Measurements from ENCODE around the gene AFM. TPM values are rescaled to one million over a fixed set of nuclear protein-coding genes. Genes with fewer than 3 reads are reported as not detected.

The AFM gene
- total RNA-seq, 1 experiment from 2014 or later = 2.5 TPM

GRCh38 chr4:73501664-73502265 is 20.2 kb downstream of the AFM start:
- no peaks in the 10 kb centered on the region for H3K9me3 ChIP-seq
- DNase-seq = no peak
- POLR2A ChIA-PET = no interaction called here
- Mint-ChIP-seq H3K9me3 (ENCODE audit: unreplicated experiment) (no peaks in the 10 kb centered on the region), H3K27ac (ENCODE audit: unreplicated experiment) (no peak overlapping the region), H3K4me1 (ENCODE audit: low read depth, unreplicated experiment) (peaks cover 9% of the 10 kb centered on the region), H3K27me3 (ENCODE audit: insufficient read depth, unreplicated experiment) (no peaks in the 10 kb centered on the region), H3K36me3 (ENCODE audit: insufficient read depth, unreplicated experiment) (no peaks in the 10 kb centered on the region), H3K4me3 (ENCODE audit: unreplicated experiment) (no peak overlapping the region)
- intact Hi-C loops (cut with micrococcal nuclease; ENCODE audit: unreplicated experiment) = no loop called here
- H3K27me3 ChIP-seq (replicated peaks; ENCODE audit: control insufficient read depth, insufficient read depth, low read length) = no peaks in the 10 kb centered on the region
- no peaks in the 10 kb centered on the region for H3K4me1 ChIP-seq
- no peak overlapping the region for H3K4me3 ChIP-seq (ENCODE audit: low read depth, low read length)
- H3K36me3 ChIP-seq (ENCODE audit: control insufficient read depth, insufficient read depth, low read length) = no peaks in the 10 kb centered on the region
- CTCF ChIA-PET = no interaction called here
- BruUV-seq (replicated peaks) = no TSS peak
- TF ChIP-seq CTCF (IDR thresholded peaks at IDR 0.05; ENCODE audit: insufficient read depth in 1 of 2, low read depth in 1 of 2, low read length in 1 of 2, severe bottlenecking in 1 of 2, unreplicated experiment in 1 of 2) = no peak

GRCh38 chr4:73505567-73505966 is 24.0 kb downstream of the AFM start:
- no peaks in the 10 kb centered on the region for H3K9me3 Mint-ChIP-seq (ENCODE audit: unreplicated experiment)
- TF ChIP-seq CTCF (IDR thresholded peaks at IDR 0.05; ENCODE audit: insufficient read depth in 1 of 2, low read depth in 1 of 2, low read length in 1 of 2, severe bottlenecking in 1 of 2, unreplicated experiment in 1 of 2) = no peak
- Histone ChIP-seq H3K27me3 (replicated peaks; ENCODE audit: control insufficient read depth, insufficient read depth, low read length) (no peaks in the 10 kb centered on the region), H3K36me3 (ENCODE audit: control insufficient read depth, insufficient read depth, low read length) (no peaks in the 10 kb centered on the region), H3K4me1 (no peaks in the 10 kb centered on the region), H3K4me3 (ENCODE audit: low read depth, low read length) (no peak overlapping the region), H3K9me3 (no peaks in the 10 kb centered on the region)
- ChIA-PET POLR2A (no interaction called here), CTCF (no interaction called here)
- intact Hi-C loops (cut with micrococcal nuclease; ENCODE audit: unreplicated experiment) = no loop called here
- no peaks in the 10 kb centered on the region for H3K4me1 Mint-ChIP-seq (ENCODE audit: low read depth, unreplicated experiment)
- H3K36me3 Mint-ChIP-seq (ENCODE audit: insufficient read depth, unreplicated experiment) = no peaks in the 10 kb centered on the region
- no peak overlapping the region for H3K27ac Mint-ChIP-seq (ENCODE audit: unreplicated experiment)
- H3K27me3 Mint-ChIP-seq (ENCODE audit: insufficient read depth, unreplicated experiment) = no peaks in the 10 kb centered on the region
- no peak for DNase-seq
- H3K4me3 Mint-ChIP-seq (ENCODE audit: unreplicated experiment) = no peak overlapping the region
- no TSS peak for BruUV-seq (replicated peaks)

- CTCF ChIA-PET = no interaction called here
- H3K36me3 Mint-ChIP-seq (ENCODE audit: insufficient read depth, unreplicated experiment) = no peaks in the 10 kb centered on the region
- no peak overlapping the region for H3K4me3 ChIP-seq (ENCODE audit: low read depth, low read length)
- H3K27ac Mint-ChIP-seq (ENCODE audit: unreplicated experiment) = no peak overlapping the region
- intact Hi-C loops (cut with micrococcal nuclease; ENCODE audit: unreplicated experiment) = no loop called here
- no peaks in the 10 kb centered on the region for H3K36me3 ChIP-seq (ENCODE audit: control insufficient read depth, insufficient read depth, low read length)
- no peaks in the 10 kb centered on the region for H3K27me3 Mint-ChIP-seq (ENCODE audit: insufficient read depth, unreplicated experiment)
- POLR2A ChIA-PET = no interaction called here
- no peaks in the 10 kb centered on the region for H3K9me3 Mint-ChIP-seq (ENCODE audit: unreplicated experiment)
- H3K9me3 ChIP-seq = no peaks in the 10 kb centered on the region
- no peak for DNase-seq
- no peaks in the 10 kb centered on the region for H3K4me1 ChIP-seq
- BruUV-seq (replicated peaks) = no TSS peak
- peaks cover 4% of the 10 kb centered on the region for H3K4me1 Mint-ChIP-seq (ENCODE audit: low read depth, unreplicated experiment)
- no peak for TF ChIP-seq CTCF (IDR thresholded peaks at IDR 0.05; ENCODE audit: insufficient read depth in 1 of 2, low read depth in 1 of 2, low read length in 1 of 2, severe bottlenecking in 1 of 2, unreplicated experiment in 1 of 2)
- no peak overlapping the region for H3K4me3 Mint-ChIP-seq (ENCODE audit: unreplicated experiment)
- H3K27me3 ChIP-seq (replicated peaks; ENCODE audit: control insufficient read depth, insufficient read depth, low read length) = no peaks in the 10 kb centered on the region
Observed at GRCh38 chr4:73507541-73507940, 26.0 kb downstream of the AFM start.

All from Caco-2 (cell line).